Skin epidermis (tissue), 12 donors: ENCODE data around the gene HSF4.
"Not testable (repeated sequence)": the region's sequence is repeated elsewhere in the genome, so short reads cannot be mapped to it uniquely, and the experiment has no call there.

Experiments
- H3K27ac ChIP-seq, 21 experiments: fragments of 200-600 bp; sonication (generic) in 11 of 21; one replicate each; pipeline ENCODE4 v1.5.0; 2020; ENCODE audit warnings: mild to moderate bottlenecking in 3 of 21, inconsistent platforms in 2 of 21, moderate library complexity in 2 of 21
- H3K4me3 ChIP-seq, 7 experiments: fragments of 200-600 bp; sonication (generic) in 2 of 7; one replicate each; pipeline ENCODE4 v1.5.0; 2020; ENCODE audit warnings: inconsistent platforms in 2 of 7, mild to moderate bottlenecking in 2 of 7, moderate library complexity in 1 of 7

HSF4 gene

DNA sequence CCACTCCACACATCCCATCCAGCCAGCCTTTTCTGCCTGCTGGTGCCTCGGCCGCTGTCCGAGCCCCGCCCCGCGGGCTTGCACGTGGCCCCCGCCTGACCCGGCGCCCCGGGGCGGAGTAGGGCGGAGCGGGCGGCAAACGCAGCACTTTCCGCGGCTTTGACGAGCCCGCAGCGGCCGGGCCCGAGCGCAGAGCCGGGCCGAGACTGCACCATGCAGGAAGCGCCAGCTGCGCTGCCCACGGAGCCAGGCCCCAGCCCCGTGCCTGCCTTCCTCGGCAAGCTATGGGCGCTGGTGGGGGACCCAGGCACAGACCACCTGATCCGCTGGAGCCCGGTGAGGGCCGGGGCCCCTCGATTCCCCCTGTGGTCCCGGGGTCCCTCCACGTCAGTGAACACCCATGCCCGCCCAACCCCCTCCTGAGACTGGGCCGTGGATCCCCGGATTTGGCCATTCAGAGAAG lies at the start of gene HSF4:
TSS of gene HSF4 (plus strand) at position 147 of the 463 bp plus-strand sequence. CDS start at position 214, 67 bp downstream.
- H3K27ac ChIP-seq, result peak within 1 kb of the TSS in 13 of 21 experiments; percentile 2 to 69 (median 41)
- peak within 1 kb of the TSS; percentile 6 to 41 (median 23) for H3K4me3 ChIP-seq

- peak overlapping the region in 5 of 21 experiments; percentile 1 to 71 (median 36) for H3K27ac ChIP-seq
- no peak overlapping the region for H3K4me3 ChIP-seq
These were observed 49.8 kb upstream of the HSF4 start for GRCh38 chr16:67114793-67115192.

DNA sequence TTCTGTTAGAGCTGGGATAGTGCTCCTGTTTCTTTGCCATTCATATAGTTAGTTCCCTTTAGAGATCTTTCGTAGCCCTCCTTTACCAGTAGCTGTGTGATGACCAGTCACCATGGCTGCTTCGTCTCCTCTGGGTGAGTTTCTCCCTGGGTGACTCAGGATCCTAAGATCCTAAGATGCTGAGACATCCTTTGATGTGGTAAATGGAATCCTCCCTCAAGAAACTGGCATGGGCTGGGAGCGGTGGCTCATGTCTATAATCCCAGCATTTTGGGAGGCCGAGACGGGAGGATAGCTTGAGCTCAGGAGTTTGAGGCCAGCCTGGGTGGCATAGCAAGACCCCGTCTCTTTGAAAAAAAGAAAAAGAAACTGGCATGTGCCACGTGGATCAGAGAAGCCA lies 48.9 kb upstream of the HSF4 start:
- Histone ChIP-seq H3K4me3 (no peak overlapping the region), H3K27ac (peak overlapping the region in 9 of 21 experiments; percentile 6 to 71 (median 38))

DNA sequence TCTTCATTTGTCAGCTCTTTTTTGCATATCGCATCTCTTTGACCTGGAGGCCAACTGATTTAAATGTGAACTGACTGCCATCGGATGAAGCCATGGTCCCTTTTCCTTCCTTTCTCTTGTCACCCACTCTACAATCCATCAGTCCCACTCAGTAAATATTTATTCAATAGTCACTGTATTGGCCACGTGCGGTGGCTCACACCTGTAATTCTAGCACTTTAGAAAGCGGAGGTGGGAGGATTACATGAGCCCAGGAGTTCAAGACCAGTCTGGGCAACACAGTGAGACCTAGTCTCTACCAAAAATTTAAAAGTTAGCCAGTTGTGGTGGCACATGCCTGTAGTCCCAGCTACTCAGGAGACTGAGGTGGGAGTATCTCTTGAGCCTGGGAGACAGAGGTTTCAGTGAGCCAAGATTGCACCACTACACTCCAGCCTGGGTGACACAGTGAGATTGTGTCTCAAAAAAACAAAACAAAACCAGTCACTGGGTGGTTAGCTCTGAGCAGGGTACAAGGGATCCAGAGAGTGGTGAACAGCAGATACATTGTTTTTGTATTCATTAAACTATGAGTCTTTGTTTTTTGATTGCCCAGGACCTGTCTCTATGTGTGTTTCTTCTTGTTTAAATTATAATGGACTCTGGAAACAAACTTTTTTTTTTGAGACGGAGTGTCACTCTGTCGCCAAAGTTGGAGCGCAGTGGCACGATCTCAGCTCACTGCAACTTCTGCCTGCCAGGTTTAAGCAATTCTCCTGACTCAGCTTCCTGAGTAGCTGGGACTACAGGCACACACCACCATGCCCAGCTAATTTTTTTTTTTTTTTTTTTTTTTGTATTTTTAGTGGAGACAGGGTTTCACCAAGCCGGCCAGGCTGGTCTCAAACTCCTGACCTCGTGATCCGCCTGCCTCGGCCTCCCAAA lies 47.9 kb upstream of the HSF4 start:
- Histone ChIP-seq H3K4me3 (no peak overlapping the region), H3K27ac (peak overlapping the region in 8 of 21 experiments; percentile 10 to 52 (median 36))

GRCh38 chr16:67117716-67118115 lies 46.8 kb upstream of the HSF4 start:
- Histone ChIP-seq H3K27ac (peak overlapping the region in 1 of 21 experiments; percentile 16), H3K4me3 (no peak overlapping the region)

GRCh38 chr16:67120025-67120424 lies 44.5 kb upstream of the HSF4 start:
- H3K4me3 ChIP-seq, result no peak overlapping the region
- H3K27ac ChIP-seq, result no peak overlapping the region

DNA sequence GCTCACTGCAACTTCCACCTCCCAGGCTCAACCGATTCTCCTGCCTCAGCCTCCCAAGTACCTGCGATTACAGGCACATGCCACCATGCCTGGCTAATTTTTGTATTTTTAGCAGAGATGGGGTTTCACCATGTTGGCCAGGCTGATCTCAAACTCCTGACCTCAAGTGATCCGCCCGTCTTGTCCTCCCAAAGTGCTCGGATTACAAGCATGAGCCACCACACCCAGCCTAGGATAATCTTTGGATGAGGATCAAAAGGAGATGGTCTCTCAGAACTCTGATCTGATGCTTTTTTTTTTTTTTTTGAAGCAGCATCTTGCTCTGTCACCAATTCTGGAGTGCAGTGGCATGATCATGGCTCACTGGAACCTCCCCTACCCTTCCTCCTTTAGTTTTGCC lies 41.7 kb upstream of the HSF4 start:
- H3K27ac ChIP-seq, H3K4me3 ChIP-seq: not testable (repeated sequence)

GRCh38 chr16:67128417-67128816 lies 36.1 kb upstream of the HSF4 start:
- no peak overlapping the region for H3K27ac ChIP-seq

GRCh38 chr16:67128887-67129286 lies 35.7 kb upstream of the HSF4 start:
- H3K27ac ChIP-seq, result no peak overlapping the region
- H3K4me3 ChIP-seq, result no peak overlapping the region

More at GRCh38 chr16:67128417-67128816, 36.1 kb upstream of the HSF4 start:
- no peak overlapping the region for H3K4me3 ChIP-seq

GRCh38 chr16:67129422-67129821 lies 35.1 kb upstream of the HSF4 start:
- no peak overlapping the region for H3K4me3 ChIP-seq
- H3K27ac ChIP-seq, result no peak overlapping the region

- no peak overlapping the region for H3K27ac ChIP-seq
- H3K4me3 ChIP-seq, result no peak overlapping the region
These were observed 26.9 kb upstream of the HSF4 start for GRCh38 chr16:67137605-67138004.

DNA sequence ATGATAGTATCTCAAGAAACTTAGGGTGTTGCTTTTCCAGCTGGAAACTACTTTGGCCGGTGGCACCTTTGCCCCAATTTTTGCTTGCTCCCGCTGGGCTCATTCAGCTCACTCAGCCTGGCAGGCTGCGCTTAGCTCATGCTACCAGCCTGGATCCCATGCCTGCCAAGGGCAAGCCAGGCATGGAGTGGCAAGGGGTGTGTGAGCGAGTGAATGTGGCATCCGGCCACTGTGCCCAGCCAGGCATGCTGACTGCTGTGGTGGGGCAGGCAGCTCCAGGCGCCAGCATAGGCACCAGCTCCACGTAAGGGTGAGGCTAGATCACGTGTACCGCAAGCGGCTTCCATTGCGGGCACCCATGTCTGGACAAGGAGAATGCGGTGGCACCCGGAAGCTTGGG lies 23.2 kb upstream of the HSF4 start:
- Histone ChIP-seq H3K27ac (no peak overlapping the region), H3K4me3 (no peak overlapping the region)

GRCh38 chr16:67142342-67142741 lies 22.2 kb upstream of the HSF4 start:
- Histone ChIP-seq H3K4me3 (no peak overlapping the region), H3K27ac (no peak overlapping the region)

DNA sequence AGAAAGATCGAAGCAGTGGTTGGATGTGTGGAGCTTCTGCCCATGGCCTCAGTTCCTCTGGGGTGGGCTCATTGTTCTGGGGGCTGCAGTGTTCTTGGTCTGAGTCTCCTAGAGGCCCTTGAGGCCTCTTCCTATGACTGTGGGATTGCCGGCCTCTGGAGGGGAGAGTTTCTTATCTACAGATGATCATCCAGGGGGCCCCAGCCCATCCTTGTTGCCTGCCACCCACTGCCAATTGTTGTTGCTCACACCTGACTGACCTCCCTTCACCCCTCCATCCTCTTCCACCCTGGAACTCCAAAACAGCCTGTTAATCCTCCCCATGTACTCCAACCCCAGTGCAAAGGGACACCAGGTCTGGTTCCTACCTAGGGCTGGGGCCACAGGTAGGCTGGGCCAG lies 19.6 kb upstream of the HSF4 start:
- Histone ChIP-seq H3K4me3 (no peak overlapping the region), H3K27ac (no peak overlapping the region)

GRCh38 chr16:67145746-67146145 lies 18.8 kb upstream of the HSF4 start:
- no peak overlapping the region for H3K27ac ChIP-seq

GRCh38 chr16:67146523-67147357 lies 17.8 kb upstream of the HSF4 start:
- no peak overlapping the region for H3K27ac ChIP-seq

More at GRCh38 chr16:67145746-67146145, 18.8 kb upstream of the HSF4 start:
- H3K4me3 ChIP-seq, result no peak overlapping the region

DNA sequence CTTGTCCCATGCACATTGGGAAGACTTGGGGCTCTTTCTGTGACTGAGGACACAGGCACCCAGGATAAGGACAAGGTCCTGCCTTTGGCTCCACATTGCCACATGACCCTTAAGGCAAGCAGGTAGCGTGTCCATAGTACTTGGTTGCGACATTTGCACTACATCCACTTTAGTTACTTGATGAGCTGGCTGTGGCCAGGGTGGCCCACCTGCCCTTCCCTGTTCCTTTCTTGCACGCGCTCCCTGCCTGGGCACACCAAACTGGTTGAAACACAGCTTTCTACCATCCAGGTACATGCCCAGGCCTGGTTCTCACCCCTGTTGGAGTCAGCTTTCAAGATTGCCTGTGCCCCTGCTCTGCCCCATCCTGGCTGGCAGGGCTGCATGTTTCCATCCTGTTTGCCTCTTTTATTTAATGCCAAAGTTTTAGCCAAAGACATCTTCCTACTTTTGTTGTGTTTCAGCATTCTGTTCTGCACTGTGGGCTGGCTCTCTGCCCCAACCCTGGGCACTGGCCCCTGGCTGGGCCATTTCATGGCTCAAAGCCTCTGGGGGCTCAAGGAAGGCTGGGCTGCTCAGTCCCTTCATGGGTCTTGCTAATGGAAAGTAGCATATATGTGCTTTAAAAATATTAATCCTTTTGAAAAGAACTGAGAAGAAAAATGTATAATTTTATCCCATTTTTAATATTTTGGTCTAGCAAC lies 17.0 kb upstream of the HSF4 start:
- H3K4me3 ChIP-seq, result no peak overlapping the region

More at GRCh38 chr16:67146523-67147357, 17.8 kb upstream of the HSF4 start:
- H3K4me3 ChIP-seq, result no peak overlapping the region

DNA sequence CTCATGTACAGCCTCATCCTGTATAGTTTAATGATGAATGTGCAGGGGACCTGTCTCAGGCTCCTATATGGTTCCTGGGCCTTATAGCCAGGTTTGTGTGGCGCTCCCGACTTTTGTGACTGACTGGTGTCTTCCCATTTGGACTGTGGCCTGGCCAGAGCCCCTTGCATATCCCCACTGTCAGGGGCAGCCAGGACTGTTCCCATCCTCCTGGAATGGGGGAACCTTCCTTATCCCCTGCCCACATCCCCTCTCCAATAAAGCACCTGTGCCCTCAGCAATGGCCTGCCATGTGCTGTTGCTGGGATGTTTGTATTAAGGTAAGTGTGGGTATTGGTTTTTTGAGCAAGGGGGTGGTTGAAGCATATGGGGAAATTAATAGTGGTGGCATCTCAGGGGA lies 16.3 kb upstream of the HSF4 start:
- H3K4me3 ChIP-seq, result no peak overlapping the region
- H3K27ac ChIP-seq, result no peak overlapping the region

More for the DNA sequence above, 17.0 kb upstream of the HSF4 start:
- H3K27ac ChIP-seq, result no peak overlapping the region

GRCh38 chr16:67148656-67149275 lies 15.8 kb upstream of the HSF4 start:
- H3K4me3 ChIP-seq, result no peak overlapping the region

More at GRCh38 chr16:67148656-67149275, 15.8 kb upstream of the HSF4 start:
- peak overlapping the region in 1 of 21 experiments; percentile 26 for H3K27ac ChIP-seq
